ENCODE measurements around the gene AOX1. TPM values are rescaled to one million over a fixed set of nuclear protein-coding genes. Genes with fewer than 3 reads are reported as not detected.

Gene AOX1
- total and polyA plus RNA-seq, 3 experiments from 2014 or later: 0.54 TPM; not detected in 2

DNA sequence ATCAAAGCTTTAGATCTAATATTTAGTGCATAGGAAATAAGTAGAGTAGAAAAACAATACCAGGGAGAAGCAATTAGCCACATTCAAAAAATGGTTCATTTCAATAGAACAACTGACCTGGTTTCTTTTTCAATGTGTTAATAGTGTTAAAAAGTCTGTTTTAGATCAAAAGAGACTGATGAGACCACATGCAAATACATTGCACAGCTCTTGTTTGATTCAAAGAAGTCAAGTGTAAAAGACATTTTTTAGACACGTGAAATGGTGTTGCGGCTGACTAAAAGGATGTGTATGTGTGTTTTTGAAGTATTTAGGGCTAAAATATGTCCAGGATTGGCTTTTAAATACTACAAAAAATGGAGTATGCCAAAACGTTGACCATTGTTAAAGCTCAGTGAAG lies 1.2 kb upstream of the AOX1 start:
- H3K4me3 Mint-ChIP-seq: peak overlapping the region in 1 of 7 donors; percentile 28
- H3K36me3 ChIP-seq (ENCODE audit: insufficient read depth, low read length): no peaks in the 10 kb centered on the region

DNA sequence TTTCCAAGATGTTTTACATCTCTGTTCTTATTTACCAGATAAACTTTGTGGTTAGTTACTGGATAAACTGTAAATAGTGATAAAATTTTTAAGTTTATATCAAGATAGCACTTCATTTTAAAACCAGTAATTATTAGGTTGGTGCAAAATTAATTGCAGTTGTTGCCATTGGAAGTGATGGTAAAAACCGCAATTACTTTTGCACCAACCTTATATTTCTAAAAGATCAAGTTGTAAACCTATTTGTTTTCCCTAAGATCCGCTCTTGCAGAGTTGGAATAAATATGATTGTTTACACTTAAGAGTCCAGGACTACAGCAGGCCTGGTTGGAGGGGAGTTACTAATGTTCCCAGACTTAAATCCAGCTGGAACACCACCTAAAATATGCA lies 479 bp upstream of the AOX1 start:
- H3K27ac ChIP-seq (ENCODE audit: low read depth, low read length): no peak overlapping the region
- Mint-ChIP-seq H3K9me3 (no peaks in the 10 kb centered on the region), H3K36me3 (no peaks in the 10 kb centered on the region), H3K27me3 (peaks cover 0 to 5% of the 10 kb centered on the region in 2 donors), H3K4me1 (peaks cover 8 to 13% (median 10%) of the 10 kb centered on the region in 3 donors), H3K4me3 (peak overlapping the region; percentile 78 to 90 (median 84)), H3K27ac (peak overlapping the region in 3 of 8 donors; percentile 14 to 56 (median 48))
- H3K27me3 ChIP-seq (ENCODE audit: insufficient read depth, low read length, poor library complexity, severe bottlenecking): no peaks in the 10 kb centered on the region
- no peak for DNase-seq
- H3K4me1 ChIP-seq (ENCODE audit: insufficient read depth, low read length): peaks cover 6% of the 10 kb centered on the region
- ChIA-PET CTCF (no interaction called here), POLR2A (no interaction called here)
- H3K4me3 ChIP-seq (ENCODE audit: low read length): peak overlapping the region; percentile 51
- H3K36me3 ChIP-seq (ENCODE audit: insufficient read depth, low read length): no peaks in the 10 kb centered on the region
- H3K9me3 ChIP-seq (ENCODE audit: low read length): no peaks in the 10 kb centered on the region

More for the DNA sequence above, 1.2 kb upstream of the AOX1 start:
- Histone ChIP-seq H3K4me1 (ENCODE audit: insufficient read depth, low read length) (peaks cover 6% of the 10 kb centered on the region), H3K27me3 (ENCODE audit: insufficient read depth, low read length, poor library complexity, severe bottlenecking) (no peaks in the 10 kb centered on the region), H3K4me3 (ENCODE audit: low read length) (no peak overlapping the region), H3K27ac (ENCODE audit: low read depth, low read length) (no peak overlapping the region), H3K9me3 (ENCODE audit: low read length) (no peaks in the 10 kb centered on the region)
- Mint-ChIP-seq H3K27ac (no peak overlapping the region), H3K9me3 (no peaks in the 10 kb centered on the region), H3K27me3 (peaks cover 0 to 5% of the 10 kb centered on the region in 2 donors), H3K4me1 (peaks cover 8 to 13% (median 10%) of the 10 kb centered on the region in 3 donors), H3K36me3 (no peaks in the 10 kb centered on the region)
- no peak for DNase-seq
- ChIA-PET CTCF (no interaction called here), POLR2A (no interaction called here)

- Histone ChIP-seq H3K27me3 (ENCODE audit: insufficient read depth, low read length, poor library complexity, severe bottlenecking) (no peaks in the 10 kb centered on the region), H3K27ac (ENCODE audit: low read depth, low read length) (no peak overlapping the region), H3K36me3 (ENCODE audit: insufficient read depth, low read length) (no peaks in the 10 kb centered on the region), H3K9me3 (ENCODE audit: low read length) (no peaks in the 10 kb centered on the region), H3K4me3 (ENCODE audit: low read length) (no peak overlapping the region), H3K4me1 (ENCODE audit: insufficient read depth, low read length) (peaks cover 6% of the 10 kb centered on the region)
- DNase-seq: no peak
- no peak overlapping the region for H3K27ac Mint-ChIP-seq
- H3K4me1 Mint-ChIP-seq: peaks cover 8 to 13% (median 10%) of the 10 kb centered on the region in 3 donors
- ChIA-PET POLR2A (interaction anchor here (0.6 kb wide), 1 partner anchor 791 kb away, joined by 3 read pairs; no protein-coding TSS in a partner anchor), CTCF (interaction anchor here (1.2 kb wide), 1 partner anchor 13 kb away, joined by 3 read pairs; no protein-coding TSS in a partner anchor)
- no peaks in the 10 kb centered on the region for H3K9me3 Mint-ChIP-seq
- peaks cover 2 to 16% of the 10 kb centered on the region in 2 donors for H3K27me3 Mint-ChIP-seq
- H3K4me3 Mint-ChIP-seq: peak overlapping the region; percentile 78 to 90 (median 84)
- H3K36me3 Mint-ChIP-seq: no peaks in the 10 kb centered on the region
These were observed 796 bp downstream of the AOX1 start for GRCh38 chr2:200586644-200586975.

DNA sequence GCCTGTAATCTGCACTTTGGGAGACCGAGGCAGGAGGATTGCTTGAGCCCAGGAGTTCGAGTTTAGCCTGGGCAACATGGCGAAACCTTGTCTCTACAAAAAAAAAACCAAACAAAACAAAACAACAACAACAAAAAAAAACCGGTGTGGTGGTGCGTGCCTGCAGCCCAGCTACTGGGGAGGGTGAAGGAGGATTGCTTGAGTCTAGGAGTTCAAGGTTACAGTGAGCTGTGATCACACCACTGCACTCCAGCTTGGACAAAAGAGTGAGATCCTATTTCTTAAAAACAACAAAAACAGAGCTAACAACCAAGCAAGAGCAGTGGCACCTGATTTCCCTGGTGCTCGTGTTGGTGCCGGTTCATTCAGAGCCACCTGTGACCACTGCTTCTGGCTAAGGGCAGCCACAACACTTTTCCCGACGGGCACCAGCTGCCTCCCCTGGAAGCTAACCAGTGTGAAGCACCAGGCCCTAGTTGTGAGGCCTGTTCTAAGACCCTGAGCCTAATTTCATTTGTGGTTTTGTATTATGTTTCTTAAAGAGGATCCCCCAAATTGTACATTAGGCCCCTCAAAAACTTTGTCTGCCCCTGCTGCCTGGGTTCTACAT lies 1.3 kb downstream of the AOX1 start:
- H3K27ac ChIP-seq (ENCODE audit: low read depth, low read length): no peak overlapping the region
- no peaks in the 10 kb centered on the region for H3K36me3 ChIP-seq (ENCODE audit: insufficient read depth, low read length)
- no peaks in the 10 kb centered on the region for H3K9me3 ChIP-seq (ENCODE audit: low read length)
- peaks cover 6% of the 10 kb centered on the region for H3K4me1 ChIP-seq (ENCODE audit: insufficient read depth, low read length)
- ChIA-PET POLR2A (interaction anchor here (0.6 kb wide), 1 partner anchor 791 kb away, joined by 3 read pairs; no protein-coding TSS in a partner anchor), CTCF (interaction anchor here (1.2 kb wide), 1 partner anchor 14 kb away, joined by 3 read pairs; no protein-coding TSS in a partner anchor)
- Mint-ChIP-seq H3K27ac (peak overlapping the region in 1 of 8 donors; percentile 90), H3K4me3 (peak overlapping the region in 5 of 7 donors; percentile 4 to 72 (median 31)), H3K4me1 (peaks cover 8 to 13% (median 10%) of the 10 kb centered on the region in 3 donors), H3K27me3 (peaks cover 5 to 21% of the 10 kb centered on the region in 2 donors), H3K9me3 (no peaks in the 10 kb centered on the region), H3K36me3 (no peaks in the 10 kb centered on the region)
- H3K27me3 ChIP-seq (ENCODE audit: insufficient read depth, low read length, poor library complexity, severe bottlenecking): no peaks in the 10 kb centered on the region
- DNase-seq: no peak
- no peak overlapping the region for H3K4me3 ChIP-seq (ENCODE audit: low read length)

DNA sequence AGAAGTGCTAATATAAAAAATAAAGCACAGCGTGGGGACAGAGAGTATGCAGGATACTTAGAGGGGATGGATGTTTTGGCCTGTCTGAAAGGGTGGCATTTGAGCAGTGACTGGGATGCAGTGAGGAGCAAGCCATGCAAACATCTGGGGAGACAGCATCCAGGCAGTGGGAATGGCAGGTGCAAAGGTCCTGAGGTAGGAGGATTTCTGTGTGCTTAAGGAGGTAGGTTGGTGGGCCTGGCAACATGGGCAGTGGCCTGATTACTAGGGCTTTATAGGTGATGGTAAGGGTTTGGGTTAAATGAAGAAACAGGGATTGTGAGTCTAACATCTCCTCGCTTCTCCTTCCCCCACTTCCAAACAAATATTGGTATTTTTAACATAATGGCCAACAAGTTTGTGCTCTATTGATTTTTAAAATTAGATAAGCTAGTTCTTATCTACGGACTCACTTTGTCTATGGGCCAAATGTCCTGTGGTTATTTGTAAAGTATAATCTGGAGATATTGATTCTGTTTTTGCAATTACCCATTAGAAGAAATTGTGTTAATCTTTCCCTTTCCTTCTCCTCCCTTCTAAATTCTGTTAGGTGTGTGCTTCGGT lies 2.4 kb downstream of the AOX1 start:
- Histone ChIP-seq H3K4me3 (ENCODE audit: low read length) (no peak overlapping the region), H3K9me3 (ENCODE audit: low read length) (no peaks in the 10 kb centered on the region), H3K4me1 (ENCODE audit: insufficient read depth, low read length) (peaks cover 6% of the 10 kb centered on the region), H3K36me3 (ENCODE audit: insufficient read depth, low read length) (no peaks in the 10 kb centered on the region), H3K27ac (ENCODE audit: low read depth, low read length) (no peak overlapping the region), H3K27me3 (ENCODE audit: insufficient read depth, low read length, poor library complexity, severe bottlenecking) (no peaks in the 10 kb centered on the region)
- Mint-ChIP-seq H3K4me1 (peaks cover 8 to 13% (median 10%) of the 10 kb centered on the region in 3 donors), H3K4me3 (no peak overlapping the region), H3K36me3 (no peaks in the 10 kb centered on the region), H3K9me3 (no peaks in the 10 kb centered on the region), H3K27ac (no peak overlapping the region), H3K27me3 (peaks cover 5 to 29% of the 10 kb centered on the region in 2 donors)
- POLR2A ChIA-PET: no interaction called here
- DNase-seq: no peak
- CTCF ChIA-PET: no interaction called here

DNA sequence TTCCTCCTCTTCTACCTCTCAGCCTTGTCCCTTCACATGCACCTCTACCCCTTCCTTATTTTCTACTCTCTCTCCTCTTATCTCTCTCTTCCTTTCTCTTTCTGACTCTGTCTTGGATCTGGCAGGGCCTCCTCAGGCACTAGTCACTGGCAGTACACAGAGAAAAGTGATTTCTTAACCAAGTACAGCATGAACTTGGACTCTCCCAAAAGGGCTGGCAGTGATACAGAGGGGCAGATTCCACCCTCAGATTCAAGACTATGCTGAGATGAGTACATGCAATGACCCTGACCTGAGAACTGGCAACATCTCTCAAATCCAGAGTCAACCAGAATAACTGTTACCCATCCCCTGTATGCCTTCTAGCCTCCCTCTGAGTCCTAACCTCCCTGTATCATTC lies 4.3 kb downstream of the AOX1 start:
- H3K36me3 Mint-ChIP-seq: no peaks in the 10 kb centered on the region
- no peak overlapping the region for H3K4me3 ChIP-seq (ENCODE audit: low read length)
- H3K4me3 Mint-ChIP-seq: no peak overlapping the region
- DNase-seq: no peak
- H3K27me3 Mint-ChIP-seq: peaks cover 5 to 41% of the 10 kb centered on the region in 2 donors
- H3K9me3 ChIP-seq (ENCODE audit: low read length): no peaks in the 10 kb centered on the region
- no peak overlapping the region for H3K27ac Mint-ChIP-seq
- no peaks in the 10 kb centered on the region for H3K36me3 ChIP-seq (ENCODE audit: insufficient read depth, low read length)
- ChIA-PET CTCF (no interaction called here), POLR2A (no interaction called here)
- H3K4me1 Mint-ChIP-seq: peaks cover 6 to 10% (median 9%) of the 10 kb centered on the region in 3 donors
- H3K27me3 ChIP-seq (ENCODE audit: insufficient read depth, low read length, poor library complexity, severe bottlenecking): no peaks in the 10 kb centered on the region
- peaks cover 5% of the 10 kb centered on the region for H3K4me1 ChIP-seq (ENCODE audit: insufficient read depth, low read length)
- no peak overlapping the region for H3K27ac ChIP-seq (ENCODE audit: low read depth, low read length)
- no peaks in the 10 kb centered on the region for H3K9me3 Mint-ChIP-seq

GRCh38 chr2:200591308-200591707 lies 5.5 kb downstream of the AOX1 start:
- H3K27ac Mint-ChIP-seq: no peak overlapping the region
- no peaks in the 10 kb centered on the region for H3K36me3 ChIP-seq (ENCODE audit: insufficient read depth, low read length)
- peaks cover 5 to 54% of the 10 kb centered on the region in 2 donors for H3K27me3 Mint-ChIP-seq
- ChIA-PET POLR2A (no interaction called here), CTCF (no interaction called here)
- H3K36me3 Mint-ChIP-seq: no peaks in the 10 kb centered on the region
- H3K4me3 Mint-ChIP-seq: no peak overlapping the region
- no peaks in the 10 kb centered on the region for H3K27me3 ChIP-seq (ENCODE audit: insufficient read depth, low read length, poor library complexity, severe bottlenecking)
- H3K4me3 ChIP-seq (ENCODE audit: low read length): no peak overlapping the region
- H3K9me3 Mint-ChIP-seq: peaks cover 0 to 3% (median 0%) of the 10 kb centered on the region in 5 donors
- H3K27ac ChIP-seq (ENCODE audit: low read depth, low read length): no peak overlapping the region
- H3K9me3 ChIP-seq (ENCODE audit: low read length): no peaks in the 10 kb centered on the region
- peaks cover 2% of the 10 kb centered on the region in 3 donors for H3K4me1 Mint-ChIP-seq
- no peak for DNase-seq
- no peaks in the 10 kb centered on the region for H3K4me1 ChIP-seq (ENCODE audit: insufficient read depth, low read length)

DNA sequence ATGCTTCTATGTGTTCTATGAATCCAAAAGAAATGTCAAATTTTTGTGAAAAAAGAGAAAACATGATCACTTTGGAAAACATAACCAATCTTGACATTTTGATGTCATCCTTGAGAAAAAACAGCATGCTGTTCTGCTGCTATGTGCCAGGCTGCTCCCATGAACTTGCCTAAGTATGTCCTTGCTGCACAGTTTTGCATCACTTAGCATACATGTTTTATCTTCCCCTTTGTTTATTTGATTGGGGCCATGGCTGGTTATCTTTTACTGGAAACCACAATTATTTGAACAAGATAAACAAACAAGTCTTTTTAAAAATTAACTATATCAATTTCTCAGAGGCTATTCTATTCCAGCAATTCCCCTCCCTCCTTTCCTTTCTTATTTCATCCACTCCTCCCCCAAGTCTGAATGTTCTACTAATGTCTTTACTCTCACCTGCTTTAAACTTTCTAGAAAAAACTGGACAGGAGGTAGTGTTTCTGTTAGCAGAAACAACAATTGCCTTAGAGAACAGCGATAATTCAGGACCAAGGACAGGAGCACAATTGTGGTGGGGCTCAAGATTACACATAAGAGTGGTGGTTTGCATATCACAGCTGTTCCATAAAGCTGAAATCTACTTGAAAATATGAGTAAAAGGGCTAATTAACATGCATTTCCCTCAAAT lies 6.7 kb downstream of the AOX1 start:
- Histone ChIP-seq H3K9me3 (ENCODE audit: low read length) (no peaks in the 10 kb centered on the region), H3K27me3 (ENCODE audit: insufficient read depth, low read length, poor library complexity, severe bottlenecking) (no peaks in the 10 kb centered on the region), H3K4me3 (ENCODE audit: low read length) (no peak overlapping the region), H3K27ac (ENCODE audit: low read depth, low read length) (no peak overlapping the region), H3K4me1 (ENCODE audit: insufficient read depth, low read length) (no peaks in the 10 kb centered on the region), H3K36me3 (ENCODE audit: insufficient read depth, low read length) (no peaks in the 10 kb centered on the region)
- ChIA-PET POLR2A (no interaction called here), CTCF (no interaction called here)
- H3K4me3 Mint-ChIP-seq: no peak overlapping the region
- H3K27ac Mint-ChIP-seq: no peak overlapping the region
- H3K27me3 Mint-ChIP-seq: peaks cover 6 to 65% of the 10 kb centered on the region in 2 donors
- H3K4me1 Mint-ChIP-seq: no peaks in the 10 kb centered on the region
- DNase-seq: no peak
- no peaks in the 10 kb centered on the region for H3K36me3 Mint-ChIP-seq
- peaks cover 0 to 3% (median 0%) of the 10 kb centered on the region in 5 donors for H3K9me3 Mint-ChIP-seq

Data from CD8-positive, alpha-beta memory T cell (primary cell).